K562 (cell line): ENCODE results near the gene HCRT. TPM values are rescaled to one million over a fixed set of nuclear protein-coding genes. Genes with fewer than 3 reads are reported as not detected.

Experiments
- ATAC-seq: fragments of 200-7000 bp; cut with Tn5 transposase; 3 replicates; pipeline ENCODE4 v1.9.1; 2020; ENCODE audit warnings: moderate library complexity
- BruUV-seq: library from RNA; stranded (reverse); fragments of 400-500 nt; replicated peaks from 2 replicates; lab custom pipeline; 2021; lab: Mats Ljungman, UMichigan
- CTCF ChIA-PET: fragments of 300-600 bp; formaldehyde crosslinking; extraction: SDS; loops from one replicate; lab custom pipeline; 2021; ENCODE audit warnings: low intra/inter-chr PET ratio; lab: Yijun Ruan, JAX
- POLR2A ChIA-PET: fragments of 300-600, 350-650 bp; sonication (Branson Sonifier 250); formaldehyde crosslinking; extraction: SDS; loops from one replicate; lab custom pipeline; 2021; ENCODE audit warnings: antibody characterized with exemption, inconsistent platforms; lab: Yijun Ruan, JAX
- DNase-seq, 4 experiments: peaks; one replicate each; pipeline versions ENCODE4 v3.0.0 to v3.0.0-alpha.2; 2011 to 2018; ENCODE audit warnings: low spot score in 3 of 4, mixed read lengths in 3 of 4; ENCODE audit errors: extremely low read depth in 1 of 4
- FAIRE-seq: peaks from 2 replicates; lab custom pipeline; 2011; peaks lifted over from hg19 to GRCh38; lab: Jason Lieb, UNC
- H2AFZ ChIP-seq: 2 replicates; pipeline ENCODE4 v1.6.0; 2011; ENCODE audit warnings: low read depth, low read length, control low read depth, inconsistent platforms
- H3K27ac ChIP-seq: fragments of 200-600 bp; 3 replicates; pipeline ENCODE4 v1.8.0; 2011; ENCODE audit warnings: low read depth, mild to moderate bottlenecking, control low read depth, inconsistent platforms, low read length, moderate library complexity, mixed read lengths; ENCODE audit errors: extremely low read depth
- H3K27me3 ChIP-seq, 2 experiments: fragments of 300-600 bp in 1 of 2; 2 replicates in 1 of 2; 3 replicates in 1 of 2; pipeline versions ENCODE4 v1.6.0 to v1.8.0; 2011; ENCODE audit warnings: inconsistent platforms in 2 of 2, low read length in 2 of 2, mild to moderate bottlenecking in 1 of 2, mixed read lengths in 1 of 2, moderate library complexity in 1 of 2; ENCODE audit not compliant: control insufficient read depth in 2 of 2, insufficient read depth in 2 of 2
- H3K36me3 ChIP-seq: fragments of 300-600 bp; 3 replicates; pipeline ENCODE4 v1.8.0; 2011; ENCODE audit warnings: mild to moderate bottlenecking, low read length, inconsistent platforms; ENCODE audit not compliant: control insufficient read depth, insufficient read depth
- H3K4me1 ChIP-seq, 2 experiments: fragments of 200-600 bp in 1 of 2; replicated peaks in 1 of 2; 2 replicates in 1 of 2; 3 replicates in 1 of 2; pipeline versions ENCODE4 v1.5.1 to v1.8.0; 2011; ENCODE audit warnings: inconsistent platforms in 2 of 2, low read length in 2 of 2, mild to moderate bottlenecking in 1 of 2, mixed read lengths in 1 of 2, moderate library complexity in 1 of 2; ENCODE audit not compliant: control insufficient read depth in 2 of 2, insufficient read depth in 2 of 2
- H3K4me2 ChIP-seq: 2 replicates; pipeline ENCODE4 v1.6.1; 2011; ENCODE audit warnings: low read length, control low read depth, inconsistent platforms, mixed read lengths; ENCODE audit not compliant: insufficient read depth
- H3K4me3 ChIP-seq: fragments of 200-600 bp; sonication (generic), shearing (Covaris generic); 2 replicates; pipeline ENCODE4 v1.5.1; 2016; ENCODE audit warnings: control low read depth, inconsistent platforms
- H3K79me2 ChIP-seq: fragments of 200-600 bp; 3 replicates; pipeline ENCODE4 v1.8.0; 2011; ENCODE audit warnings: low read length, inconsistent platforms; ENCODE audit not compliant: control insufficient read depth, insufficient read depth
- H3K9ac ChIP-seq, 2 experiments: 2 replicates each; pipeline versions ENCODE4 v1.6.0 to v1.6.1; 2011; ENCODE audit warnings: low read depth in 2 of 2, low read length in 2 of 2, control low read depth in 1 of 2, inconsistent platforms in 1 of 2, mild to moderate bottlenecking in 1 of 2, mixed read lengths in 1 of 2; ENCODE audit not compliant: insufficient read depth in 1 of 2
- H3K9me1 ChIP-seq: one replicate; pipeline ENCODE4 v1.6.0; 2011; ENCODE audit warnings: inconsistent platforms, mild to moderate bottlenecking, low read length, moderate library complexity; ENCODE audit not compliant: control insufficient read depth, insufficient read depth
- H3K9me3 ChIP-seq: replicated peaks from 2 replicates; pipeline ENCODE4 v1.5.1; 2011; ENCODE audit warnings: low read depth, low read length, inconsistent platforms; ENCODE audit not compliant: control insufficient read depth, insufficient read depth
- H4K20me1 ChIP-seq: replicated peaks from 2 replicates; pipeline ENCODE4 v1.6.1; 2011; ENCODE audit warnings: low read length, inconsistent platforms, mixed read lengths; ENCODE audit not compliant: control insufficient read depth, insufficient read depth
- PCBP1 ChIP-seq: fragments of 200-400 bp; formaldehyde crosslinking; IDR thresholded peaks from 2 replicates; pipeline ENCODE4 v1.6.1; 2018; ENCODE audit warnings: mild to moderate bottlenecking, low read depth, low read length; ENCODE audit not compliant: poor library complexity, severe bottlenecking
- ZC3H11A ChIP-seq: IDR thresholded peaks from 2 replicates; pipeline ENCODE4 v1.6.1; 2012; ENCODE audit warnings: low read depth, low read length, improper control_type of control experiment
- ZC3H8 ChIP-seq: fragments of 450-650 bp; IDR thresholded peaks from 2 replicates; pipeline ENCODE4 v1.6.1; 2017
- ZNF133 ChIP-seq: fragments of 250-450 bp; sonication (Bioruptor Pico); IDR thresholded peaks from 2 replicates; pipeline ENCODE4 v1.4.0; 2020; ENCODE audit warnings: mild to moderate bottlenecking
- ZNF76 ChIP-seq: fragments of 250-450 bp; sonication (Bioruptor Pico); IDR thresholded peaks from 2 replicates; pipeline ENCODE4 v1.4.0; 2020; ENCODE audit warnings: mild to moderate bottlenecking, moderate library complexity, borderline replicate concordance
- WGBS: fragments of 100-300 bp; shearing (Covaris generic); methylation state at CpG from one replicate; pipeline ENCODE4 v1.1.6; 2016; ENCODE audit warnings: low coverage, mixed read lengths; ENCODE audit not compliant: insufficient coverage; ENCODE audit errors: missing lambda C conversion rate; 5-methylcytosine and 5-hydroxymethylcytosine counted together
- in situ Hi-C: fragments of 300-500 bp; cut with MboI; formaldehyde crosslinking; loops from 4 replicates; pipeline ENCODE4 v1.15.0; 2018; ENCODE audit warnings: inconsistent platforms, mixed read lengths
- intact Hi-C: fragments of 100-400 bp; cut with micrococcal nuclease; formaldehyde crosslinking; loops from 2 replicates; pipeline ENCODE4 v1.14.2; 2022
- polyA plus RNA-seq, 8 experiments: library from polyadenylated mRNA; depleted of rRNA in 4 of 8; stranded (reverse) in 5 of 8; unstranded in 3 of 8; fragments of >200 nt; fragmentation: Nextera tagmentation in 2 of 8; fragmentation: Illumina TruSeq in 1 of 8; extraction: Ambion mirVana in 2 of 8; extraction: Trizol in 1 of 8; gene quantifications; 2 replicates each; pipeline versions ENCODE4 v1.2.1 to v1.2.3, GENCODE V29; 2011 to 2014; ENCODE audit warnings: inconsistent platforms in 1 of 8, missing spikeins in 1 of 8
- total RNA-seq, 7 experiments: library from RNA; depleted of rRNA in 6 of 7; stranded (reverse); fragments of >200 nt in 6 of 7; fragmentation: Illumina TruSeq in 2 of 7; extraction: Trizol in 2 of 7; gene quantifications; 2 replicates each; pipeline versions ENCODE4 v1.2.1 to v1.2.3, GENCODE V29; 2011 to 2021; ENCODE audit warnings: low replicate concordance in 1 of 7
- TF ChIP-seq, protein P1 (sequence below): fragments of 250-450 bp; sonication (Bioruptor Pico); IDR thresholded peaks from 2 replicates; pipeline ENCODE4 v1.5.0; 2020; ENCODE audit warnings: mild to moderate bottlenecking

The HCRT gene
- total and polyA plus RNA-seq, 9 of the 15 experiments (the other 6 are each of a cell fraction or from before 2014, with no cell fraction given) = not detected

- ATAC-seq = no peak
- DNase-seq = no peak
- Histone ChIP-seq H3K79me2 (no peaks in the 10 kb centered on the region), H3K4me2 (no peak overlapping the region), H3K9me1 (peaks cover 4% of the 10 kb centered on the region), H3K27ac (no peak overlapping the region), H3K9ac (peak overlapping the region in 1 of 2 experiments; percentile 84; a peak in 1 of 4 replicates), H3K9me3 (no peaks in the 10 kb centered on the region)
- ChIA-PET POLR2A (interaction anchor here (0.6 kb wide), 3 partner anchors 34 to 151 kb away, joined by 3 to 4 read pairs (median 3); no protein-coding TSS in a partner anchor), CTCF (interaction anchor here (0.7 kb wide), 1 partner anchor 271 kb away, joined by 3 read pairs; no protein-coding TSS in a partner anchor)
- no TSS peak for BruUV-seq
- intact Hi-C loops (no loop called here), in situ Hi-C loops (no loop called here)
- TF ChIP-seq ZNF76 = no peak
- peak; percentile 49 for TF ChIP-seq PCBP1
- TF ChIP-seq, all 486 proteins: peak for 1
- Histone ChIP-seq H4K20me1 (no peaks in the 10 kb centered on the region; the same call in 1 of the 2 replicates), H3K4me3 (no peak overlapping the region), H3K27me3 (no peaks in the 10 kb centered on the region), H3K36me3 (no peaks in the 10 kb centered on the region), H3K4me1 (peaks cover 7 to 30% of the 10 kb centered on the region in 2 experiments; a peak in 3 of 5 replicates), H2AFZ (no peak overlapping the region)
- WGBS = 60% methylated on average over 20 of the region's 22 CpGs
- no peak for FAIRE-seq
Observed at GRCh38 chr17:42163696-42164407, 21.4 kb downstream of the HCRT start.

GRCh38 chr17:42163113-42163512 lies 22.1 kb downstream of the HCRT start:
- no peaks in the 10 kb centered on the region for H3K9me3 ChIP-seq
- H4K20me1 ChIP-seq = no peaks in the 10 kb centered on the region; the same call in 1 of the 2 replicates
- no peaks in the 10 kb centered on the region for H3K36me3 ChIP-seq
- ChIA-PET POLR2A (interaction anchor here (0.6 kb wide), 2 partner anchors 33 to 150 kb away, joined by 3 to 4 read pairs; no protein-coding TSS in a partner anchor), CTCF (interaction anchor here (0.7 kb wide), 1 partner anchor 270 kb away, joined by 3 read pairs; no protein-coding TSS in a partner anchor)
- BruUV-seq = no TSS peak
- no peak overlapping the region for H3K27ac ChIP-seq
- ATAC-seq = peak; percentile 86
- peak overlapping the region in 1 of 2 experiments; percentile 84; a peak in 3 of 4 replicates for H3K9ac ChIP-seq
- peaks cover 7 to 30% of the 10 kb centered on the region in 2 experiments; a peak in 3 of 5 replicates for H3K4me1 ChIP-seq
- no peak overlapping the region for H3K4me3 ChIP-seq
- 11% methylated on average over 6 of the region's 8 CpGs for WGBS
- DNase-seq = peak; percentile 68 to 76 (median 68)
- no peaks in the 10 kb centered on the region for H3K27me3 ChIP-seq
- H3K4me2 ChIP-seq = no peak overlapping the region
- peak overlapping the region; percentile 72; the same call in 1 of the 2 replicates for H2AFZ ChIP-seq
- in situ Hi-C loops (no loop called here), intact Hi-C loops (no loop called here)
- H3K79me2 ChIP-seq = no peaks in the 10 kb centered on the region
- H3K9me1 ChIP-seq = peaks cover 4% of the 10 kb centered on the region
- FAIRE-seq = peak; percentile 84
- TF ChIP-seq ZC3H8 = no peak
- TF ChIP-seq, protein P1, sequence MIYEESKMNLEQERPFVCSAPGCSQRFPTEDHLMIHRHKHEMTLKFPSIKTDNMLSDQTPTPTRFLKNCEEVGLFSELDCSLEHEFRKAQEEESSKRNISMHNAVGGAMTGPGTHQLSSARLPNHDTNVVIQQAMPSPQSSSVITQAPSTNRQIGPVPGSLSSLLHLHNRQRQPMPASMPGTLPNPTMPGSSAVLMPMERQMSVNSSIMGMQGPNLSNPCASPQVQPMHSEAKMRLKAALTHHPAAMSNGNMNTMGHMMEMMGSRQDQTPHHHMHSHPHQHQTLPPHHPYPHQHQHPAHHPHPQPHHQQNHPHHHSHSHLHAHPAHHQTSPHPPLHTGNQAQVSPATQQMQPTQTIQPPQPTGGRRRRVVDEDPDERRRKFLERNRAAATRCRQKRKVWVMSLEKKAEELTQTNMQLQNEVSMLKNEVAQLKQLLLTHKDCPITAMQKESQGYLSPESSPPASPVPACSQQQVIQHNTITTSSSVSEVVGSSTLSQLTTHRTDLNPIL = no peak
- no peak for TF ChIP-seq ZC3H11A
- no peak for TF ChIP-seq ZNF133 (CRISPR knock-in tag)
